Uterus (tissue), 2 donors: ENCODE data around the gene DPF3.

Experiments used
- POLR2A ChIP-seq, 2 donors: fragments of 450-650 bp; IDR thresholded peaks; one replicate each; pipeline ENCODE4 v1.6.1; 2016; ENCODE audit warnings: antibody characterized with exemption in 2 of 2, mild to moderate bottlenecking in 1 of 2, moderate library complexity in 1 of 2
- TF ChIP-seq, protein P1 (sequence below), 4 experiments: fragments of 200-600 bp in 2 of 4; fragments of 450-650 bp in 2 of 4; sonication (generic) in 2 of 4; IDR thresholded peaks; one replicate each; pipeline ENCODE4 v1.5.1; 2016 to 2019; ENCODE audit warnings: antibody characterized with exemption in 4 of 4, mild to moderate bottlenecking in 2 of 4, moderate library complexity in 1 of 4

DNA sequence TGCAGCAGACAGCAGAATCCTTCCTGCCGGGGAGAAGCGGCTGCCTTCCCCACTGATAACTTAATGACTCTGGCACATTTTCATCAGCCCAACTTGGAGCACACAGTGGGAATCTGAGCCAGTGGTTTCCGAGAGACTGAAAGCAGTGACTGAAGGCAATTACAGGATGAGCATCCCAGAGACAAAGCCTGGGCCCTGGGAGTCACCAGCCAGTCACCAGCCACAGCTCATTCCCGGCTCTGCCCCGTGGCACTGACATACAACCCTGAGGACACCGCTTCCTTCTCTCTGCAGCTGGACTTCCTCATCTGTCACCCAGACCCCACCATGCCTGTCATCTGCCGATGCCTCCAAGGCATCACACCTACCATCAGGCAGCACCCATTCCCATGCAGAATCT is 192.3 kb downstream of the DPF3 start:
- TF ChIP-seq, protein P1, sequence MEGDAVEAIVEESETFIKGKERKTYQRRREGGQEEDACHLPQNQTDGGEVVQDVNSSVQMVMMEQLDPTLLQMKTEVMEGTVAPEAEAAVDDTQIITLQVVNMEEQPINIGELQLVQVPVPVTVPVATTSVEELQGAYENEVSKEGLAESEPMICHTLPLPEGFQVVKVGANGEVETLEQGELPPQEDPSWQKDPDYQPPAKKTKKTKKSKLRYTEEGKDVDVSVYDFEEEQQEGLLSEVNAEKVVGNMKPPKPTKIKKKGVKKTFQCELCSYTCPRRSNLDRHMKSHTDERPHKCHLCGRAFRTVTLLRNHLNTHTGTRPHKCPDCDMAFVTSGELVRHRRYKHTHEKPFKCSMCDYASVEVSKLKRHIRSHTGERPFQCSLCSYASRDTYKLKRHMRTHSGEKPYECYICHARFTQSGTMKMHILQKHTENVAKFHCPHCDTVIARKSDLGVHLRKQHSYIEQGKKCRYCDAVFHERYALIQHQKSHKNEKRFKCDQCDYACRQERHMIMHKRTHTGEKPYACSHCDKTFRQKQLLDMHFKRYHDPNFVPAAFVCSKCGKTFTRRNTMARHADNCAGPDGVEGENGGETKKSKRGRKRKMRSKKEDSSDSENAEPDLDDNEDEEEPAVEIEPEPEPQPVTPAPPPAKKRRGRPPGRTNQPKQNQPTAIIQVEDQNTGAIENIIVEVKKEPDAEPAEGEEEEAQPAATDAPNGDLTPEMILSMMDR (IDR thresholded peaks at IDR 0.05) = no peak
- TF ChIP-seq POLR2A (IDR thresholded peaks at IDR 0.05) = no peak
